ENCODE results near the gene GRID1. TPM values are rescaled to one million over a fixed set of nuclear protein-coding genes. Genes with fewer than 3 reads are reported as not detected.

The GRID1 gene
- total RNA-seq, 1 experiment from 2014 or later, result 5.6 TPM

DNA sequence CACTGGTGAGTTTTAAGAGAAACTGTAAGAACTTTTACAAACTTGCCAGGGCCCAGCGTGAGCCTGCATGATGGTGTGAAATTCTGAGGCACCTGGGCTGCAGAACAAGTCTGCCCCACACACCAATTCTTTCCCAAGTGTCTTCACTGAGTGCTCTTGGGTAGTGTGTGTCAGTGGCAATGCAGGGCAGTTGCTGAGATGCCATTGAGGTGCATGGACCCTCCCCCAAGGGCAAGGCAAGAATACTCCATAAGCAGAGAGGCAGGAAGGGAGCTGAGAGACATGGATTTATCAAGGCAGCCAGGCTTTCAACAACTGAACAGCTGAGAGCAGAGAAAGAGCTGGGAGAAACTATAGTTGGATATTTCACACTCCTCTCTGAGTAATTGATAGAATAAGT, 801.2 kb downstream of the GRID1 start:
- Histone ChIP-seq H3K9me3 (ENCODE audit: control insufficient read depth in 1 of 2, insufficient read depth in 1 of 2, low read depth in 1 of 2, low read length in 2 of 2) (no peaks in the 10 kb centered on the region), H3K79me2 (ENCODE audit: insufficient read depth, low read length) (no peaks in the 10 kb centered on the region), H3K9me2 (ENCODE audit: insufficient read depth) (no peaks in the 10 kb centered on the region), H2AFZ (ENCODE audit: low read depth, low read length, poor library complexity, severe bottlenecking) (no peak overlapping the region), H3K4me1 (ENCODE audit: control insufficient read depth in 1 of 2, insufficient read depth in 2 of 2, low read length in 2 of 2) (no peaks in the 10 kb centered on the region), H4K20me1 (ENCODE audit: insufficient read depth) (no peaks in the 10 kb centered on the region; the same call in 1 of the 2 replicates), H3K9ac (ENCODE audit: low read length) (no peak overlapping the region), H3K27ac (ENCODE audit: low read depth, low read length) (no peak overlapping the region), H3K4me2 (ENCODE audit: low read length) (no peak overlapping the region), H3K36me3 (ENCODE audit: control insufficient read depth in 1 of 2, insufficient read depth in 2 of 2, low read length in 2 of 2) (no peaks in the 10 kb centered on the region), H3K4me3 (replicated peaks in 1 of 2; ENCODE audit: low read depth in 1 of 2, low read length in 2 of 2) (no peak overlapping the region), H3K27me3 (ENCODE audit: insufficient read depth, low read length) (peaks cover 4% of the 10 kb centered on the region; the same call in 1 of the 2 replicates)
- TF ChIP-seq SP1 (IDR thresholded peaks at IDR 0.05; ENCODE audit: low read depth), result no peak
- no peak for TF ChIP-seq SRF (IDR thresholded peaks at IDR 0.05; ENCODE audit: low read depth)
- BruUV-seq (replicated peaks), result no TSS peak
- CTCF ChIA-PET, result no interaction called here
- ATAC-seq (no peak), DNase-seq (ENCODE audit: low read depth, low spot score) (no peak)
- intact Hi-C loops (cut with micrococcal nuclease), result no loop called here
- POLR2A ChIA-PET, result no interaction called here
- RAD21 ChIA-PET (ENCODE audit: low non-redundant PET in 1 of 2, low total read pairs in 2 of 2, uncharacterized antibody in 2 of 2, unreplicated experiment in 2 of 2), result no interaction called here

DNA sequence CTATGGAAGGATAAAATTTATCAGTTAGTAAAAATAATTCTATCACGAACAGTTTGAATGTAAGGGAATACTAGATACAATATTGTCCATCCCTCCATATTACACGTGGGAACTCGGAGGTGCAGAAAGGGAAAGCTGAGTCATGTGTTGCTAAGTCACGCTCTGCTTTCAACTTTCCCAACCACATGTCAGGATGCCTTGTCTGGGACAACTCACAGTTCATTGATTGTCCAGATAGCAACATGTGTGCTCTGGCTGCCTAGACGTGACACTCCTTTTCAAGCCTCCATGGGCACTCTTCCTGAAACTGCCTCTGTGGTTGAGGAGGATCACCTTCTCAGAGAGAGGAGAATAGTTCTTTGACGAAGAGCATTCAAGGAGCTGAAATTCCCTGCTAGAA, 808.1 kb downstream of the GRID1 start:
- Histone ChIP-seq H2AFZ (ENCODE audit: low read depth, low read length, poor library complexity, severe bottlenecking) (no peak overlapping the region), H3K4me3 (replicated peaks in 1 of 2; ENCODE audit: low read depth in 1 of 2, low read length in 2 of 2) (no peak overlapping the region), H3K4me1 (ENCODE audit: control insufficient read depth in 1 of 2, insufficient read depth in 2 of 2, low read length in 2 of 2) (no peaks in the 10 kb centered on the region), H3K27me3 (ENCODE audit: insufficient read depth, low read length) (peaks cover 18% of the 10 kb centered on the region), H3K4me2 (ENCODE audit: low read length) (no peak overlapping the region), H3K79me2 (ENCODE audit: insufficient read depth, low read length) (no peaks in the 10 kb centered on the region), H3K9me2 (ENCODE audit: insufficient read depth) (no peaks in the 10 kb centered on the region), H3K9me3 (ENCODE audit: control insufficient read depth in 1 of 2, insufficient read depth in 1 of 2, low read depth in 1 of 2, low read length in 2 of 2) (no peaks in the 10 kb centered on the region), H4K20me1 (ENCODE audit: insufficient read depth) (no peaks in the 10 kb centered on the region; the same call in 1 of the 2 replicates), H3K9ac (ENCODE audit: low read length) (no peak overlapping the region), H3K27ac (ENCODE audit: low read depth, low read length) (no peak overlapping the region), H3K36me3 (ENCODE audit: control insufficient read depth in 1 of 2, insufficient read depth in 2 of 2, low read length in 2 of 2) (no peaks in the 10 kb centered on the region)
- intact Hi-C loops (cut with micrococcal nuclease), result no loop called here
- ChIA-PET CTCF (no interaction called here), POLR2A (no interaction called here), RAD21 (ENCODE audit: low non-redundant PET in 1 of 2, low total read pairs in 2 of 2, uncharacterized antibody in 2 of 2, unreplicated experiment in 2 of 2) (no interaction called here)
- ATAC-seq (no peak), DNase-seq (ENCODE audit: low read depth, low spot score) (no peak)
- no peak for TF ChIP-seq SIN3A (IDR thresholded peaks at IDR 0.05; ENCODE audit: low read depth)
- TF ChIP-seq ELF1 (IDR thresholded peaks at IDR 0.05; ENCODE audit: borderline replicate concordance, low read depth), result no peak
- TF ChIP-seq YY1 (IDR thresholded peaks at IDR 0.05; ENCODE audit: extremely low read depth, insufficient replicate concordance, low read depth, low read length), result no peak
- TF ChIP-seq ZNF274 (IDR thresholded peaks at IDR 0.05; ENCODE audit: low read depth, low read length), result no peak
- no peak for TF ChIP-seq EZH2phosphoT487 (IDR thresholded peaks at IDR 0.05; ENCODE audit: borderline replicate concordance)
- no peak for TF ChIP-seq RAD21 (IDR thresholded peaks at IDR 0.05; ENCODE audit: low read depth)
- no peak for TF ChIP-seq SP1 (IDR thresholded peaks at IDR 0.05; ENCODE audit: low read depth)
- no peak for TF ChIP-seq EZH2 (IDR thresholded peaks at IDR 0.05)
- TF ChIP-seq TCF7L2 (IDR thresholded peaks at IDR 0.05; ENCODE audit: borderline replicate concordance, extremely low read depth, insufficient read depth, insufficient read length), result no peak
- no TSS peak for BruUV-seq (replicated peaks)

All from HCT116 (cell line).